Epithelial cell of proximal tubule (primary cell): ENCODE results near the gene TM2D3. TPM values are rescaled to one million over a fixed set of nuclear protein-coding genes. Genes with fewer than 3 reads are reported as not detected.

Experiments used
- DNase-seq: peaks from one replicate; pipeline ENCODE4 v3.0.0-alpha.2; 2011; ENCODE audit warnings: low read depth
- H3K4me3 ChIP-seq: 2 replicates; pipeline ENCODE4 v1.5.1; 2011; ENCODE audit warnings: low read depth, mild to moderate bottlenecking, low read length
- total RNA-seq: library from RNA; depleted of rRNA; stranded (reverse); fragments of >200 nt; gene quantifications from 2 replicates; pipeline ENCODE4 v1.2.3, GENCODE V29; 2015
- TF ChIP-seq, protein P1 (sequence below): conservative IDR thresholded peaks from 2 replicates; pipeline ENCODE4 v1.5.1; 2012; ENCODE audit warnings: low read depth, mild to moderate bottlenecking, low read length

The TM2D3 gene, protein sequence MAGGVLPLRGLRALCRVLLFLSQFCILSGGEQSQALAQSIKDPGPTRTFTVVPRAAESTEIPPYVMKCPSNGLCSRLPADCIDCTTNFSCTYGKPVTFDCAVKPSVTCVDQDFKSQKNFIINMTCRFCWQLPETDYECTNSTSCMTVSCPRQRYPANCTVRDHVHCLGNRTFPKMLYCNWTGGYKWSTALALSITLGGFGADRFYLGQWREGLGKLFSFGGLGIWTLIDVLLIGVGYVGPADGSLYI
- 22.3 and 30.5 TPM in 2 replicates for total RNA-seq

DNA sequence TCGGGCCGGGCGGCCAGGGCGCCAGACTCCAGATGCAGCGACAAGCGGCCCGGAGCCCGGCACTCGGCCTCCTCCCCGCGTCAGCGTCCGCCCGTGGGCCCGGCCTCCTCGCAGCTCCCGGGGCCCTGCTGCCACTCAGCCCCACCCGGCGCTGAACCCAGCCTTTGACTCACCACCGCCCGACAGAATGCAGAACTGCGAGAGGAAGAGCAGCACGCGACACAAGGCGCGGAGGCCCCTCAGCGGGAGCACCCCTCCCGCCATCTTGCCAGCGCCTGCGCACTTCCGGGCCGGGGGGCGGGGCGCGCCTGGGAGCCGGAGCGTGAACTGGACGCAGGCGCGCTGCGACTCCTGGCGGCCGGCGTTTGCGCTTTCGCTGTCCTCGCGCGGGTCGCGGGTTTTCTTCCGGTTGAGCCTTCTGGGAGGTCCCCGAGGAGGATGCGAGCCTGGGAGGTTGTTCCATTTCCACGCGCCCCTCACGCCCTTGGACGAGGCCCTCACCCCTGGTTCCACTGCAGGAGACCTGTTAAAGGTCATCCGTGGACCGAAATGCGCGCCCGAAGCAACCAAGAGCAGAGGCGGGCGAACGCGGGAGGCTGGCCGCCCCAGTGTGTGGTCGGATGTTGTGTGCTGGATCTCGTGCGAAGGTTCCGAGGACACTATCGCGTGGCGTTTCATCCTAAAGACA lies at the start of gene TM2D3:
Gene TM2D3 (minus strand): TSS at position 284 of the 688 bp plus-strand sequence. CDS start 20 bp downstream, at position 264.
- H3K4me3 ChIP-seq: peak within 1 kb of the TSS; percentile 87
- no peak for DNase-seq
- TF ChIP-seq, protein P1, sequence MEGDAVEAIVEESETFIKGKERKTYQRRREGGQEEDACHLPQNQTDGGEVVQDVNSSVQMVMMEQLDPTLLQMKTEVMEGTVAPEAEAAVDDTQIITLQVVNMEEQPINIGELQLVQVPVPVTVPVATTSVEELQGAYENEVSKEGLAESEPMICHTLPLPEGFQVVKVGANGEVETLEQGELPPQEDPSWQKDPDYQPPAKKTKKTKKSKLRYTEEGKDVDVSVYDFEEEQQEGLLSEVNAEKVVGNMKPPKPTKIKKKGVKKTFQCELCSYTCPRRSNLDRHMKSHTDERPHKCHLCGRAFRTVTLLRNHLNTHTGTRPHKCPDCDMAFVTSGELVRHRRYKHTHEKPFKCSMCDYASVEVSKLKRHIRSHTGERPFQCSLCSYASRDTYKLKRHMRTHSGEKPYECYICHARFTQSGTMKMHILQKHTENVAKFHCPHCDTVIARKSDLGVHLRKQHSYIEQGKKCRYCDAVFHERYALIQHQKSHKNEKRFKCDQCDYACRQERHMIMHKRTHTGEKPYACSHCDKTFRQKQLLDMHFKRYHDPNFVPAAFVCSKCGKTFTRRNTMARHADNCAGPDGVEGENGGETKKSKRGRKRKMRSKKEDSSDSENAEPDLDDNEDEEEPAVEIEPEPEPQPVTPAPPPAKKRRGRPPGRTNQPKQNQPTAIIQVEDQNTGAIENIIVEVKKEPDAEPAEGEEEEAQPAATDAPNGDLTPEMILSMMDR: peak; percentile 70

DNA sequence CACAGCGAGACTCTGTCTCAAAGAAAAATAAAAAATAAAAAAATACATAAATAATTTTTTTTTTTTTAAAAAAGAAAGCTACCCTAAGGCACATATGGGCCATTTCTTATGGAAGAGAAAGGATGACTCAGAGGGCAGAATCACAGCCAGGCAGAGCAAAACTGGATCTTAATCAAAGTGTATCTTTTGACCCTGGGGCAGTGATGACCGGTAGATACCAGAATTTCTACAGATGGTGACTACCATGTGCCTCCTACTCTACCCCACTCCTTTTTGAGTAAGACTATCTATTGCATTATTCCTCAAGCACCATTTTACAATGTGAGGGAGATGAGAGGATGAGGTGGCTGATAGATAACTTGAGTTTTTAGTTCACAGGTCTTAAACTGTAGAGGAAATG lies 46.1 kb upstream of the TM2D3 start:
- no peak overlapping the region for H3K4me3 ChIP-seq
- DNase-seq: no peak
- TF ChIP-seq, protein P1: no peak

DNA sequence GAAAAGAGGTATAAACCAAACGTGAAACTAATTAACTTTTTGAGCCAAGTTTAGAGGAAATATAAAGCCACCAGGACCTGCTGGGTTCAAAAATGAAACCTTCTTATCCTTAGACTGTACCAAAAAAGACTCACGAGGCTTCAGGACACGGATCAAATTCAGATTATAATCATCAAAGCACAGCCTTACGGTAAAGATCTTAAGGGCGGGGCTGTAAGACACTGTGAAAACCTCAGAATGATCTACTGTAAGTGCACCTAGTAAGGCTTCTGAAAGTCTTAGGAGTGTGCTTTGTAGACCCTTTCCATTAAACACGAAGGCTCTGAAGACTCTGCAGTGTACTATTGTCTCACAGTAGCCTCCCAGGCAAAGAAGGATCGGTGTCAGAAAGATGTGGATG lies 45.3 kb upstream of the TM2D3 start:
- TF ChIP-seq, protein P1: no peak
- DNase-seq: no peak
- no peak overlapping the region for H3K4me3 ChIP-seq

DNA sequence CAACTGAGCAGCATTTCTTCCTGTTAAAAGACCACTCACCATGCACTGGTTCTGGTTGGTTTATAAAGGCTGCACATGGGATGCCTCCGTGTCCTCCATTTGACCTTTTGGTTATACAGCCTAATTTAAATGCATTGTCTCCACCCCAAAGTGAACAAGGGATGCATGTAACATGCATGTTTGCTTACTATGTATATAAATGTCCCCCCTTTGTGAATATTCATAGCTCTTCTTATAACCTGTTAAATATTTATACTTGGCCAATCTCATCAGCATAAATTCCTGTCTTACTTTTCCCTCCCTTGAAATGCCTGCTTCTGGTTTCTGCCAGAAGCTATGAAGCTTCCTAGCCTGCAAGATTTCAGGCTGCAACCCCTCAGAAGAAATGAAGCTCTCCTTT lies 44.6 kb upstream of the TM2D3 start:
- no peak overlapping the region for H3K4me3 ChIP-seq
- TF ChIP-seq, protein P1: no peak
- DNase-seq: no peak

DNA sequence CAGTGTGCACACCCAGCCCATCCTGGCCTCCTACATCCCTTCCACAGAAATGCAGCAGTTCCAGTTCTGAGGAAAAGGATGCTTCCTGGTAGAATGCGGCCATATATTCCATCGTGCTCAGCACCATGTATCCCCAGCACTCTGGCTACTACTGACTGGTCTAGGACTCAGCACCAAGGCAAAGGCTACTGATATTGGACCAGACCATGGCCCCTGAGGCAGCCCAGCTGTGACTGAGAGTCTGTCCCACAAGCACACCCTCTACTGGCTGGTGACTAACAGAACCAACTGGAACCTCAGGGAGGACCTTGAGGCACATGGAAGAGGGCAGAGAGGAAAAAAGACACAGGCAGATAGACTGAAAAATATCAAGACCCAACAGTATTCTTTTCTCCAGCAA lies 42.1 kb upstream of the TM2D3 start:
- H3K4me3 ChIP-seq: no peak overlapping the region
- no peak for DNase-seq
- TF ChIP-seq, protein P1: peak; percentile 19

DNA sequence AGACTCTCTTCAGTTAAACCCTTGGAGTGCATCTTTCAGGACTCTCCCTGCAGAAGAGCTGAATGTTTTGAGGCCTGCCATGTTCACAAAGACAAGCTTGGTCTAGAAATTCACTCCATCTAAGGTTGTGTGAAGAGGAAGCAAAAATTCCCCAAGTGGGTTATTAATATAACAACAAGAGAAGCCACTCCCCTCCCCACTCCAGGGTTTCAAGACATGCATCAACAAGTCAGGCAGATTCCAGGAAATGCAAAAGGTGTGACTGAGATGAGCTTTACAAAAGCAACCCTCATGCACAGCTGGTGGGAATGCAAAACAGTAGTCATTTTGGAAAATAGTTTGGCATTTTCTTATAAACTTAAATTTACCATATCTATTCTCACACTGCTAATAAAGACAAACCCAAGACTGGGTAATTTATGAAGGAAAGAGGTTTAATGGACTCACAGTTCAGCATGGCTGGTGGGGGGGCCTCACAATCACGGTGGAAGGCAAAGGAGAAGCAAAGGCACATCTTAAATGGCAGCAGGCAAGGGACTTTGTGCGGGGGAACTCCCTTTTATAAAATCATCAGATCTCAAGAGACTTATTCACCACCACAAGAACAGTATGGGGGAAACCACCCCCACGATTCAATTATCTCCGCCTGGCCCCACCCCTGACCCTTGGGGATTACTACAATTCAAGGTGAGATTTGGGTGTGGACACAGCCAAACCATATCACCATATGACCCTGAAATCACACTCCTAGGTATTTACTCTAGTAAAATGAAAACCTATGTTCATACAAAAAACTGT lies 40.8 kb upstream of the TM2D3 start:
- TF ChIP-seq, protein P1: no peak
- H3K4me3 ChIP-seq: no peak overlapping the region
- DNase-seq: no peak
